ENCODE results near the gene PSMC1. TPM values are rescaled to one million over a fixed set of nuclear protein-coding genes. Genes with fewer than 3 reads are reported as not detected.

PSMC1 gene
- total RNA-seq, 4 donors from 2014 or later, result 38.2 to 142 (median 53.8) TPM

GRCh38 chr14:90281261-90281660 lies 24.9 kb downstream of the PSMC1 start:
- intact Hi-C loops (cut with DNase I; ENCODE audit: low total_unique reads), result loop anchor here (5.0 kb wide), 1 partner anchor 126 kb away; no protein-coding TSS in a partner anchor
- Histone ChIP-seq H3K27ac (no peak overlapping the region), H3K9me3 (no peaks in the 10 kb centered on the region), H3K27me3 (no peaks in the 10 kb centered on the region), H3K4me3 (no peak overlapping the region), H3K4me1 (no peaks in the 10 kb centered on the region), H3K36me3 (no peaks in the 10 kb centered on the region)
- TF ChIP-seq CTCF (IDR thresholded peaks at IDR 0.05) (no peak), POLR2A (IDR thresholded peaks at IDR 0.05) (no peak)
- no peak for DNase-seq

- TF ChIP-seq POLR2A (IDR thresholded peaks at IDR 0.05) (no peak), CTCF (IDR thresholded peaks at IDR 0.05) (no peak)
- H3K27ac ChIP-seq, result no peak overlapping the region
- no peaks in the 10 kb centered on the region for H3K27me3 ChIP-seq
- no peaks in the 10 kb centered on the region for H3K4me1 ChIP-seq
- no peak overlapping the region for H3K4me3 ChIP-seq
- H3K9me3 ChIP-seq, result no peaks in the 10 kb centered on the region
- intact Hi-C loops (cut with DNase I; ENCODE audit: low total_unique reads), result loop anchor here (5.0 kb wide), 1 partner anchor 126 kb away; no protein-coding TSS in a partner anchor
- H3K36me3 ChIP-seq, result no peaks in the 10 kb centered on the region
- no peak for DNase-seq
Measured at GRCh38 chr14:90281756-90282155, 25.4 kb downstream of the PSMC1 start.

DNA sequence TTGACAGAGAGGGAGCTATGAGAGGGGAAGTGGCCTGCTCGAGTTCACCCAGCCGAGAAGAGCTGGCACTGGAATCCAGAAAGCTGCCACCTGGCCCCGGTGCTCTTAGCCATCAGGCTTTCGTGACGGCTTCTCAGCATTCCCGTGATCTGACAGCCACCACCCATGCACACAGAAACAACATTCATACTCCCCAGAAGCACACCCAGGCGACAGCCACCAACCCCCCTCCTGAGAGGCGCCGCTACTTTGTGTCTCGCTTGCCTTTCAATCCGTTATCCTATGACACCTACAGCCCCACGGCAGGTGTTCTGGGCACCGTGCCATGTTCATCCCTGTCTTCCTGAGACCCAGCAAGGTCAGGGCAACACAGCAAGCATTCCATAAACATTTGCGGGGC lies 31.4 kb downstream of the PSMC1 start:
- no peaks in the 10 kb centered on the region for H3K36me3 ChIP-seq
- H3K4me1 ChIP-seq, result no peaks in the 10 kb centered on the region
- H3K4me3 ChIP-seq, result no peak overlapping the region
- no peaks in the 10 kb centered on the region for H3K27me3 ChIP-seq
- TF ChIP-seq POLR2A (IDR thresholded peaks at IDR 0.05) (no peak), CTCF (IDR thresholded peaks at IDR 0.05) (no peak)
- no peak for DNase-seq
- intact Hi-C loops (cut with DNase I; ENCODE audit: low total_unique reads), result no loop called here
- H3K9me3 ChIP-seq, result no peaks in the 10 kb centered on the region
- no peak overlapping the region for H3K27ac ChIP-seq

- no peak for TF ChIP-seq POLR2A (IDR thresholded peaks at IDR 0.05)
- no peak for TF ChIP-seq CTCF (IDR thresholded peaks at IDR 0.05)
- DNase-seq, result no peak
- Histone ChIP-seq H3K4me3 (no peak overlapping the region), H3K4me1 (no peaks in the 10 kb centered on the region), H3K27me3 (no peaks in the 10 kb centered on the region), H3K9me3 (no peaks in the 10 kb centered on the region), H3K36me3 (no peaks in the 10 kb centered on the region), H3K27ac (no peak overlapping the region)
- intact Hi-C loops (cut with DNase I; ENCODE audit: low total_unique reads), result no loop called here
Measured at GRCh38 chr14:90288651-90289355, 32.5 kb downstream of the PSMC1 start.

GRCh38 chr14:90290337-90291011 lies 34.1 kb downstream of the PSMC1 start:
- intact Hi-C loops (cut with DNase I; ENCODE audit: low total_unique reads), result no loop called here
- no peak for DNase-seq
- Histone ChIP-seq H3K4me3 (no peak overlapping the region), H3K9me3 (no peaks in the 10 kb centered on the region), H3K4me1 (peaks cover 0 to 3% of the 10 kb centered on the region in 2 donors), H3K36me3 (no peaks in the 10 kb centered on the region), H3K27me3 (no peaks in the 10 kb centered on the region), H3K27ac (no peak overlapping the region)
- TF ChIP-seq CTCF (IDR thresholded peaks at IDR 0.05) (no peak), POLR2A (IDR thresholded peaks at IDR 0.05) (no peak)
